Measurements from ENCODE around the gene TTBK1. TPM values are rescaled to one million over a fixed set of nuclear protein-coding genes. Genes with fewer than 3 reads are reported as not detected.

TTBK1 gene
- total and polyA plus RNA-seq, 10 of the 15 experiments (the other 5 are each of a cell fraction or from before 2014, with no cell fraction given): 0.05 to 0.27 TPM; not detected in 8

DNA sequence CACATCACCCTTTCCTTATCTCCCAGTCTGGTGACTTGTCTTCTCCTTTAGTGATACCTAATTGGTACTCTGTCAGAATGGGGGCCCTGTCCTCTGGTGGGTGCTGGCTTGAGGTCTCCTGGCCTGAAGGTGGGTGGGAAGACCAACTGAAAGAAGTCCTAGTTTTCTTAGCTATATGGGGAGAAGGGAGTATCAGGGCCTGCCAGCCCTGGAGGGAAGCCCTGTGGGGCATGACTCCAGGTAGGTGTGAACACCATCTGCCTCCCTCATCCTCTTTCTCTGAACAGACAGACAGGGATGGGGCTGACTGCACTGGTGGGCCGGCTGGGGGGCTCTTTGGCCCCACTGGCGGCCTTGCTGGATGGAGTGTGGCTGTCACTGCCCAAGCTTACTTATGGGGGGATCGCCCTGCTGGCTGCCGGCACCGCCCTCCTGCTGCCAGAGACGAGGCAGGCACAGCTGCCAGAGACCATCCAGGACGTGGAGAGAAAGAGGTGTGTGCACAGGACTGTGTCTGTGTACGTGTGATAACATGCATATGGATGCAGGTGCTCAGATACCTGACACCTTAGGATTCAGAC is 60.6 kb downstream of the TTBK1 start:
- Histone ChIP-seq H3K27ac (ENCODE audit: control insufficient read depth, insufficient read depth) (no peak overlapping the region), H3K36me3 (ENCODE audit: control insufficient read depth in 2 of 2, insufficient read depth in 2 of 2, low read length in 1 of 2) (no peaks in the 10 kb centered on the region), H3K4me2 (ENCODE audit: control insufficient read depth, insufficient read depth) (no peak overlapping the region), H3K27me3 (replicated peaks in 1 of 2; ENCODE audit: control insufficient read depth in 2 of 2, insufficient read depth in 2 of 2, low read length in 1 of 2) (no peaks in the 10 kb centered on the region), H2AFZ (ENCODE audit: control insufficient read depth, low read depth, low read length) (no peak overlapping the region), H3K79me2 (ENCODE audit: control insufficient read depth, insufficient read depth, low read length) (no peaks in the 10 kb centered on the region), H3K9ac (ENCODE audit: control insufficient read depth, insufficient read depth, low read length) (no peak overlapping the region), H3K4me1 (ENCODE audit: control insufficient read depth, insufficient read depth, low read length) (no peaks in the 10 kb centered on the region), H3K4me3 (no peak overlapping the region), H4K20me1 (ENCODE audit: control insufficient read depth, insufficient read depth) (no peaks in the 10 kb centered on the region), H3K9me3 (replicated peaks; ENCODE audit: control insufficient read depth, insufficient read depth, low read length) (no peaks in the 10 kb centered on the region)
- SMC1A ChIA-PET (ENCODE audit: uncharacterized antibody, unreplicated experiment): interaction anchor here (0.8 kb wide), 1 partner anchor 17 kb away, joined by 4 read pairs; no protein-coding TSS in a partner anchor
- intact Hi-C loops (cut with micrococcal nuclease; ENCODE audit: unreplicated experiment) (no loop called here), in situ Hi-C loops (cut with MboI) (no loop called here)
- POLR2A ChIA-PET: no interaction called here
- 56% methylated on average over 8 of the region's 8 CpGs for WGBS (ENCODE audit: insufficient coverage, insufficient replicate concordance, low lambda C conversion rate, missing lambda C conversion rate)
- ATAC-seq (no peak), FAIRE-seq (no peak), DNase-seq (ENCODE audit: low read depth, low spot score) (no peak)
- no TSS peak for BruUV-seq (replicated peaks)
- TF ChIP-seq HDGF (IDR thresholded peaks at IDR 0.05) (no peak), BMI1 (IDR thresholded peaks at IDR 0.05; ENCODE audit: borderline replicate concordance) (no peak), FOS (IDR thresholded peaks at IDR 0.05; ENCODE audit: borderline replicate concordance, extremely low read depth, insufficient read length) (no peak), SP1 (IDR thresholded peaks at IDR 0.05; ENCODE audit: low read depth, low read length) (no peak), NFYA (IDR thresholded peaks at IDR 0.05; ENCODE audit: borderline replicate concordance, low read depth, low read length) (no peak), YBX1 (IDR thresholded peaks at IDR 0.05) (no peak), MEF2A (IDR thresholded peaks at IDR 0.05; ENCODE audit: insufficient read depth, low read depth, low read length) (no peak), GABPA (IDR thresholded peaks at IDR 0.05; ENCODE audit: low read depth) (no peak), CHD1 (IDR thresholded peaks at IDR 0.05; ENCODE audit: low read depth, low read length) (no peak), ZNF622 (IDR thresholded peaks at IDR 0.05) (no peak), ESRRA (IDR thresholded peaks at IDR 0.05; ENCODE audit: low read length) (no peak), BCL11A (IDR thresholded peaks at IDR 0.05; ENCODE audit: low read depth, low read length) (no peak), MTA2 (IDR thresholded peaks at IDR 0.05; ENCODE audit: low read depth) (no peak), SMAD5 (IDR thresholded peaks at IDR 0.05; ENCODE audit: low read depth) (no peak), ZSCAN29 (IDR thresholded peaks at IDR 0.05) (no peak), CBFB (IDR thresholded peaks at IDR 0.05; ENCODE audit: low read depth) (no peak)
- RAD21 ChIA-PET (ENCODE audit: unreplicated experiment): no interaction called here
- CTCF ChIA-PET: interaction anchor here (0.6 to 1.2 kb wide), 3 partner anchors 31 to 47 kb away, joined by 3 read pairs; no protein-coding TSS in a partner anchor

Data from GM12878 (cell line).